Measurements from ENCODE around the gene CHD2.
"Not testable (repeated sequence)": the region's sequence is repeated elsewhere in the genome, so short reads cannot be mapped to it uniquely, and the experiment has no call there.

Gene CHD2

DNA sequence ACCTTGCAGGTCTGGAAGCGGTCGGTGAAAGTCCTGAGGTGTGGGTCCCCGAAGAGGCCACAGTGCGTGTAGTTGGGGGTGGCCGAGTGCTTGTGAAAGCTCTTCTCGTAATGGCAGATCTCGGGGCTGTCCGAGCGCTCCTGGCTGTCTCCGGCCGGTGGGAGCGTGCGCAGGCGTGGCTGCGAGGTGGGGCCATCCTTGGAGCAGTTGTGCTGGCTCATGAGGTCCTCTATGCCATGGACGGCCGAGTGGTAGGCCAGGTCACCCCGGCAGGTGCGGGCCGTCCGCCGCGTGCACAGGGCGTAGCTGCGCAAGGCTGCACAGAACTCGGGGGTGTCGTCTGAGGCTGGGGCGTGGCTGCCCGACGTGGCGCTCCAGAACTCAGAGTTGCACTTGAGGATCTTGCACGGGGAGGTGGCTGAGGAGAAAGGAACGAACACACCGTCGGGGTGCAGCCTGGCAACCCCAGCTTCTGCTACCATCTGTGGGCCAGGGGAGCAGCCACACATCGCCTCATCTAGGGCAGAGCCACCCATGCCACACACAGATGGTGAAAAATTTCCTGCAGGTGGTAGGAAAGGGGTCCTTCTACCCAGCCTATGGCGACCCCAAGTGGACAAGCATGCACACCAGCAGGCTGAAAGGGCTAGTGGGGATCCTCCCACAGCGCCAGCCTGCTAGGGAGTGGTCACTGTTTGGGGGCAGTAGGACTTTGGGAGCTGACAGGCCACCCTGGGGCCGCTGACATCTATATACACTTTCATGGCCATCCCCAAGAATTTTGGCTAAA lies 152.2 kb downstream of the CHD2 start:
- no peak for DNase-seq

GRCh38 chr15:93055211-93055610 lies 155.1 kb downstream of the CHD2 start:
- no peak for DNase-seq

DNA sequence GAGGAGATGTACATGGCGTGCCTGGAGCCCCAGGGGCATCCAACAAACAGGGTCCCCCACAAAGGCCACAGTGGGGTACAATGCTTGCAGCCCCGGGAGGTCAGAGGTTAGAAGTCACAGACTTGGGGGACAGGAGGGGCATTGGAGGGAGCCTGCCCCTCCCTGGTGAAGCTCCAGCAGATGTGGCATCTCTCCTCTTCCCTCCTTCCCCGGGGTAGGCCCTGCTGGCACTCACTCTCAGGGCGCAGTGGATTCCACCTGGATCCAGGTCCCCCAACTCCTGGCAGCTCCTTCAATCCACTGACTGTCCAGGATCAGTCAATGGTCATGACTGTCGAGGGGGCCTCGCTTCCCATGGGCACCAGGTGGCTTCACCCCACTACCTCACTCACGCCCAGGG lies 156.7 kb downstream of the CHD2 start:
- no peak for DNase-seq

DNA sequence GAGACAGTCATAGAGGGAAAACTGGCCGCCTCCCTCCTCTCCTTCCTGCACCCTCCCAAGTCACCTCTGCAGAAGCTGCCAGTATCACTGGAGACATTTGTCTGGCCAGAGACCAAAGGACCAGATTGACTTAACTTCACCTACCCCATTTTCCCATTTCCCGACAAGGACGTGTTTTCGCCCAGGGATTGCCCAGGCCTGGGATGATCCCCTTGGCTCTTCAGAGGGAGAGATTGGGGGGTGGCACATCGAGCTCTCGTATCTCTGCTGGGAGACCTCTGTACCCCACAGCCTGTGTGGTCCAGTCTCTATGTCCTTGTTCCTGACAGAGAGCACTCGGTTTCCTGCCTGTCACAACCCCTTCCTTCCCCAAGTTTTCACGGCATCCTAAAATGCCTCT lies 157.5 kb downstream of the CHD2 start:
- no peak for DNase-seq

GRCh38 chr15:93058128-93058527 lies 158.0 kb downstream of the CHD2 start:
- DNase-seq: no peak

- no peak for DNase-seq
These were observed 158.8 kb downstream of the CHD2 start for GRCh38 chr15:93058904-93059427.

DNA sequence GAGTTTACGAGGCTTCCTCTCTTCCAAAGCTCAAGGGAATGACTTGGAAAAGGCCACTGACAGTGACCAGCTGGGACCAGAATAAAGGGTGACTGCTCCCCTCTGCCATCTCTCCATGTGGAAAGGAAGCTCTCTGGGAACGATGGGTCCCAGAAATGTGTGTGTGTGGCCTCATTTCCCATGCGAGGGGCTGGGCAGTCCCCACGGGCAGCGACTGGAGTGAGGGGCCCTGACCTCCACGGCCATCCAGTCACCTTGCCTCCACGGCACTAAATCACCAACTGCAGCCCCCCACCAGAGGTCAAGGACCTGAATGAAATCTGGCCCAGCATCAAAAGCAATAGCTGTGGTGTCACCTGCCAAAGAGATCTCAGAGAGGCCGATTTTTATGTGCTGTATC lies 159.3 kb downstream of the CHD2 start:
- no peak for DNase-seq

- DNase-seq: no peak
These were observed 160.5 kb downstream of the CHD2 start for GRCh38 chr15:93060336-93061248.

DNA sequence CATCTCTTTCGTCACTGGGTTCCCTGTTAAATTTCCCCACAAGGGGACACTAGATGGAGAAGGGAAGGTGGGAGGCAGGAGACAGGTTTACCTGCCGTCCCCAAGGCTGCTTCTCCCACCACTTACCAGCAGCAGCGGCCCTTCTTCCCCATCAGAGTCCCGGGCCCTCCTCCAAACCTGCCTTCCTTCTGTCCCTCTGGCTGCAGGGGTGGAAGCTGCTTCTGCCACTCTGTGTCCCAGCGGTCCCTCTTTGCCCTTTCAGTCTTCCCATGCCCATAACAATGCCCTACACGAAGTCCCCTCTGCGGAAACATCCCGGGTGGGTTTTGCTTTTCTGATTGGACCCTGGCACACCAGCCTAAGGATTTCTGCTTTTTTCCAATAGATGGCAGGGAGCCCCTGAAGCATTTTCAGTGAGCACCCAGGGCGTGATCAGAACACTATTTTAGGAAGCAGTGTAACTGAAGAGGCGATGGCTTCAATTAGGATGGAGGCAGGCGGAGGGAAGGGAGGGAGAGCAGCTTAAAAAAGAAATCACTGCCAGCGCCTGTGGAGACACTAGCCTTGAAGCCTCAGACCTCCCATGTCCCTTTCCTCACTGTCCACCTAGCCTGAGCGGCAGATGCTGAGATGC lies 162.6 kb downstream of the CHD2 start:
- not testable (repeated sequence) for DNase-seq

GRCh38 chr15:93063262-93063671 lies 163.1 kb downstream of the CHD2 start:
- no peak for DNase-seq

- no peak for DNase-seq
These were observed 163.9 kb downstream of the CHD2 start for GRCh38 chr15:93063796-93064690.

GRCh38 chr15:93065641-93066045 lies 165.5 kb downstream of the CHD2 start:
- no peak for DNase-seq

DNA sequence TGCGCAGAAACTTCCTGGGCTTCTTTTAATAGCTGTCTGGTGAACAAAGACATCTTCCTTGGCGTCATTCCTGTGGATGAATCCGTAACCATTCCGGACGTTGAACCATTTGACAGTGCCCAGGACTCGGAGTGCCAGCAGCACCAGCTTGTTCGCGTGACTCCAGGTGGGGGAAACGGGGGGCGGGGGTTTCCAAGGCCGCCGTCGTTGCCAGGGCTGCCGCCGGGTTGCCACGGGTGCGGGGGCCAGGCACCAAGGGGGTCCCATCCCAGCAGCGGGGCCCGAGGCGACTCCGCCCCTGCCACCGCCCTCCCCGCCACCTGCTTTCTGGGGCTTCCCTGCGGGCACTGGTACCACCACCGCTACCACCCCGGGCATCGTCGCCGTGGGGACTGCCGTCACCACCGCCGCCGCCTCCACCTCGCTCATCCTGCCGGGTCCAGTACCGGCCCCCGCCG lies 166.1 kb downstream of the CHD2 start:
- no peak for DNase-seq

DNA sequence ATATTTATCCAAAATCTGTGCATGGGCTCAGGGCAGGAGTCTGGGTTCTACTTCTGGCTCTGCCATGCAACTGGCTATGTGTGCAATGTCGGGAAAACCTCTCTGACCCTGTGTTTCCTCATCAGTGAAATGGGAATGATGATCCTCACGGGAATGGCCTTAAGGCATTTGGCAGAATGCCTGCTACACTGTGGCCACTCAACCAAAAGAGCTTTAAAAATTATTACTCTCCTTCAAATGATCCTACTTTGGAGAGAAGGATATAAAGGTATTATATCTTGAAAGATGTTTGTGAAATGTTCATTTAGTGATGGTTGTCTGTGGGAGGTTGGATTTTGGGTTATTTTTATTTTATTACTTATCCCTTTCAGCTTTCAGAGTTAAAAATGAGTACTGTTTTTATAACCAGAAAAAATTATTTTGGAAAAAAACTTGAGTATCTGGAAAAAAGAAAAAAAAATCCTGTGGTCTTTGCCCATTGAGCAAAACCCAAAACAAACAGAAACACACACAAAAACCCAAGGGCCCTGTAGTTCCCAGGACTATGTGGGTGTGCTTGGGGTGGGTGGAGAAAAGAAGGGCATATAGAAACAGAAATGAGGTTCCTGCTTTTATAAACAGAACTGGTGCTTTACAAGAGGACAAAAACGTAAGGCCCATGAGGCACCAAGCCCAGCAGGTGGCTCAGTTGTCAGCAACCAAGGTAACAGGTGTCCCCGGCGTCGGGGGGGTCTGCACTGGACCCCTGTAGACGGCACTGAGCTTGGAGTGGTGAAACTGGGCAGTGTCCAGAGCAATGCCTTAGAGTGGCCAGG lies 166.9 kb downstream of the CHD2 start:
- DNase-seq: no peak

GRCh38 chr15:93067649-93068085 lies 167.5 kb downstream of the CHD2 start:
- no peak for DNase-seq

GRCh38 chr15:93068581-93069199 lies 168.6 kb downstream of the CHD2 start:
- DNase-seq: no peak

GRCh38 chr15:93070132-93070531 lies 170.0 kb downstream of the CHD2 start:
- DNase-seq: no peak

GRCh38 chr15:93070551-93071296 lies 170.6 kb downstream of the CHD2 start:
- no peak for DNase-seq

GRCh38 chr15:93071469-93071936 lies 171.4 kb downstream of the CHD2 start:
- no peak for DNase-seq

GRCh38 chr15:93072011-93072410 lies 171.9 kb downstream of the CHD2 start:
- DNase-seq: no peak
